IPS DF 4.7 (cell line): ENCODE data around the gene CDH13.

Experiments
- DNase-seq: peaks from one replicate; pipeline ENCODE4 v3.0.0-alpha.2; 2013; ENCODE audit warnings: low spot score; ENCODE audit errors: extremely low read depth

Gene CDH13

DNA sequence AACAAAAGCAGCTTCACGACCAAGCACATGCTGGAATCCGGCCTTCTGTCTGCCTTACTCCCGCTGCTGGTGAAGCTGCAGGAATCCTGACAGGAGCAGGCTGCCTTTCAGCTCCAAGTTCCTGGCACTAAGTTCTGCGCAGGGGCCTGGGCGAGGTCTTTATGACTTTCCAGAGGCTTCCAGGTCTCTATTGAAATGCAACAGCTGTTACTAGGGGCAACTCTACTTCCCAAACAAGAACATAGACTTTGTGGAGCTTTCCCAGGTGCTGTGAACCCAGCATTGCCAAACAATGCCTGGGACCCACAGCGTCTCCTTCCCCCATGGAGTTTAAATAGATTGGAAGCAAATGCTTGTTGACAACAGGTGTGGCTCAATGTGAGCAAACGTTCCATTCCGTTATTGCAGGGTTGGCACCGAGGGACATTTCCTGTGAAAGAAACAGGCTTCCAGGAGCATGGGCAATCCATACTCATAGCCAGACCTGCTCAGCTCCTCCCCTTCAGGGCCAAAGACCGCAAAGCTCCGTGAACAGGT, 156.0 kb downstream of the CDH13 start:
- DNase-seq: no peak

DNA sequence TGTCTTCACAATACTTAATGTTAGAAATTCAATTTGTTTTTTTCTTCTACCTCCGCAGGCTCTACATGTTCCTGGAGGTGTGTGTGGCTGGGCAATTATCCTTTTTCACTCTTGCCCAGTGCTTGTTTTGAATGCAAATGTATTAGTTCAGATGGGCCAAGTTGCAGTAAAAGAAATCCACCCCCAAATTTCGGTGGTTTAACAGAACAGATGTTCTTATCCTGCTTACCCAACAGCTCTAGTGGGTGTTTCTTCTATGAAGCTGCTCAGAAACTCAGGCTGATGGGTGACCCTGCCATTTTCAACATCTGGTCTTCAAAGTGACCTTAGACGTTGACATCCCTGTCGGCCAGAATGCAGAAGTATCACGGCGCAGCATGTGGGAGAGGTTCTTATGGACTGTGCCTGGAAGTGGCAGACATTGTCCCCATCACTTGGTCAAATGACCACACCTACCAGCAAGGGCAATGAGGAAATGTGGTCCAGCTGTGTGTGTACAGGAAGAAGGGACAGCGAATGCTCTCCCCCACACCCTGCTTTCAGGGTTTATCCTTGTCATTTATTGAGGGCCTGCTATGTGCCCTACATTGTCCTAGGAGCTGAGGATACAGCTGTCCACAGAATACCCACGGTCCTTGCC, 157.3 kb downstream of the CDH13 start:
- DNase-seq: no peak

GRCh38 chr16:82784573-82784968, 157.8 kb downstream of the CDH13 start:
- DNase-seq: no peak

DNA sequence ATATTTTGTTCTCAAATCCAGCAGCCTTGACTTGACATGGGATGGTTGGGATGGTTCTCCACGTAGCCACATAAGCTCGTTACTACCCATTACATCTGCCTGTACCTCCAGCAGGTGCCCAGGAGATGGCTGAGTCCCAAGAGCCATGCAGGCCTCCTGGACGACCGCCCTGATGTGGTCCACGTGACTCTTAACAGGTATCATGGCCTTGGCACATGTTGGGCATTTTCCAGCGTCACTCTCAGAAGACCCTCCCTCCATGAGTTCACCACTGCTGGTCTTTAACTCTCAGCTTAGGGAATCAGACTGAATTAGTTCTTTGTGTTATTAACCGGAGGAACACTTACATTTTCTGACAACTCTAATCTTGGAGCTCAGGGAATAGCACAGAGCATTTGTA, 161.5 kb downstream of the CDH13 start:
- DNase-seq: no peak

DNA sequence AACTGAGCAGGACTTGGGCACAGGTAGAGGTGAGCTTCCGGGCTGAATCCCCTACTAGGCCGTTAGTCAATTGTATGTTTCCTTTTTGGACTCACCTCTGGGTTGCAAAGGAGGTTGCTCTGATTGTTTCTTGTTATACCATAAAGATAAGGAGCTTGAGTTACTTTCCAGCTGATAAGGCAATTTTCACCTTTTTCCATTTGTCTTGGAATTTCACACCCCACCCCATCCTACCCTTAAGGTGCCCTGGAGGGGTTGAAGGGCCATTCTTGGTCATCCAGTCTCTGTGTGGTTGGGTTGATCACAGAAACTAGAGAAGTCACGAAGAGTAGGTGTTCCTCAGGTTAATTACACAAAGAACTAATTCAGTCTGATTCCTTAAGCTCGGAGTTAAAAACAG, 162.2 kb downstream of the CDH13 start:
- no peak for DNase-seq

- DNase-seq: no peak
Measured at GRCh38 chr16:82792693-82793092, 165.9 kb downstream of the CDH13 start.

DNA sequence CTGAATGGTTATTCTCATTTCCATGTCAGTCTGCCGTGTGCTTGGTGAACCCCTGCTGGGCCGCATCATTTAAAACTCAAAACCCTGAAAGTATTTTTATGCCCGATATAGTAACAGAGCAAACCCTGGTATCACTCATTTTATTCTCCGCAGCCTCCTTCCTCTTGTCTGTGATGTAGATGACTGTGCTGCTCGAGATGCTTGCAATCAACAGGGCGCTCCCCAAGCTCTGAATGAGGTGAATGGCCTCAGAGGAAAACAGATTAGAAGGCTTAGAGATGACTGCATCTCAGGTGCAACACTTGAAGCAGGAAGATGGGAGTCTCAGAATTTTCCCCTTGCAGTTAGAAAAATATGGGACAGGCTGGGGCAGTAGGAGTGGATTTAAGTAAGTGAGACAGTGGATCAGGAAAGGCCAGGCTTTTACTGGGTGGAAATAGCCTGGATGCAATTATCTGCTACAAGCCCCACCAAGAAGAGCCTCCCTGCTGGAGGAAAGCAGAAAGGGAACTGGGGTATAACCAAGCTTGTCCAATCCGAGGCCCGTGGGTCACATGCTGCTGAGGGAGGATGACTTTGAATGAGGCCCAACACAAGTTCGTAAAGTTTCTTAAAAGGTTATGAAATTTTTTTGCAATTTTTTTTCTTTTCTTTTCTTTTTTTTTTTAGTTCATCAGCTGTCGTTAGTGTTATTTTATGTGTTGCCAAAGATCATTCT, 166.9 kb downstream of the CDH13 start:
- no peak for DNase-seq

GRCh38 chr16:82796047-82796446, 169.3 kb downstream of the CDH13 start:
- DNase-seq: no peak

DNA sequence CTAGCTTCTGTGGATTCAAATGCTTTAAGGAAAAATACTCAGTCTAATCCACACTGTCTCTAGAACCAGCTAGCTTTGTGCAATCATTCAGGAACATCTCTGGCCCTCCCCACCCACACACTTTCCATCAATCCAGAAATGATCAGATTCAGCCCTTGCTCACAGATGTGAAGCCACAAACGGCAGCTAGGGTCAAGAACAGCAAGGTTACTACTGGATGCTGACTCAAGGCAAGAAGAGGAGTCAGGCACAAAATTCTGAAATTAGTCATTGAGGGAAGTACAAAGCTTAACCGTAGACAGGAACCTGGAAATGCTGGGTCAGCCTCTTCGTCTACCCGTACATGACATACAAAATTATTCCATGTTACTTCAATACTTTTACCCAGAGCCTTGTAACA, 174.6 kb downstream of the CDH13 start:
- DNase-seq: no peak

DNA sequence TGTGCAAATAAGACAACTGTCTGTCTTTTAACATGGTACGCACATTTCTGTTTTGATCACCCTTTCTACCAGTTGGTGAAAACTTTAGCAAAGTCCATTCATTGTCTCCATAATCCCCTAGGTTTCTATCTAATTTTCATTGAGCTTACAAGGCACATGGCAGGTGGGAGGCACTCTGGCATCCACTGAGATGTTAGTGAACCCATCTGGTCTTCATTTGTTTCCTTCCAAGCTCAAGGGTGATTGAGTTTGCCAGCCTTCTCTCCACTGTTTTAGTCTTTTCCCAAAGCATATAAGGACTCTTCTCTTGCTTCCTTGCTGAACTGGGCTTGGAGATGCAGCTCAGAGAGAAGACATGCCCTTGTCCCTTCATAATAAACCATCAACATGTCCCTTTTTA, 179.1 kb downstream of the CDH13 start:
- DNase-seq: no peak

DNA sequence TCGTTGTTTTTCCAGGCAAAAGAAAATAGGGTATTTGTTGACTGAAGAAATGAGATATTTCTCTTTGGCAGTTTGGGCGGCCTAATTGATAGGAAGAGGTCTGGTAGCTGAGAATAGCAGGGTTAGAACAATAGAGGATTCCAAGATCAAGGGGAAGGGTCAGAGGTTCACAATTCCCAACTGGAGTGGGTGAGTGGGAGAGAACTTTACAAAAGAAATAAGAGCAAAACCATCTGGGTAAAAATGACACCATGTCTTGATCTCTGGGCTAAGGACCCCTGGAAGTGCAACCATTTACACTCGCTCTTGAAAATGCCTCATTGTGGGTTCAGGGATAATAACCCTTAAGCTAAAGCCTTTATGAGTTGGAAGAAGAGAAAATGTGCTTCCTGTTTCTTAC, 180.5 kb downstream of the CDH13 start:
- DNase-seq: no peak

- DNase-seq: no peak
Measured at GRCh38 chr16:82808036-82808435, 181.3 kb downstream of the CDH13 start.

- DNase-seq: no peak
Measured at GRCh38 chr16:82810077-82810476, 183.3 kb downstream of the CDH13 start.

DNA sequence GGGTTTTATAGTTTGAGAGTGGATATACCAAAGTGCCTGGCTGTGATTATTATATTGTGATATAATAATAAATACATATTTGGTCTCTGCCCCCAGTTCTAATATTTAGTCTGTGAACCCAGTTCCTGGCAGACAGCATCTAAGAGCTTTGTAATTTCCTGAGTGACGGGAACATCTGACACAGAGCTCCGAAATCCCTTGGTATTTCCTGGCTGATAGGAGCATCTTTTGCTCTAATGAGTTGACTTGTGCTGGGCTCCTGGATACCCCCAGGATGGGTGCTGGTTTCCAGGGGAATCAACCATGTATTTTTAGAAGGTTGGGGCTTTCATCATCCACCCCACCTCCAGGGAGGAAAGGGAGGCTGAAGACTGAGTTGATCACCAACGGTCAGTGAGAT, 187.3 kb downstream of the CDH13 start:
- DNase-seq: no peak

- no peak for DNase-seq
Measured at GRCh38 chr16:82819286-82819685, 192.5 kb downstream of the CDH13 start.

DNA sequence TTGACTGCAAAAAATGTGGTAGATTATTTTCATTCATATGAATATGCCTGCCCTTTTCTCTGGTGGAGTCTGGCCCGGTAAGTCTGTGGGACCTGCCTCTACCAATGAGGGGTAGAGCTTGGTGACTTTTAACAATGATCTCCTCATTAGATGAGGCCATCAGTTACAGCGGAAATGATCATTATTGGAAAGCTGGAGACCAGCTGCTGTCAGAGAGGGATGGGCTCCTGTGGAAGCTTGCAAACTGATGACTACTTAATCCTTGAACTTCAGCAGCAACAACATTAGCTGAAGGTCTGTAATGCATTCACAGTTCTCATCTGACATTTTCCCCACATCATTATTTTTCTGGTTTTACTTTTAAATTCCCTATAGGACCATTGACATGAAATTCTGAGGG, 194.1 kb downstream of the CDH13 start:
- DNase-seq: no peak

DNA sequence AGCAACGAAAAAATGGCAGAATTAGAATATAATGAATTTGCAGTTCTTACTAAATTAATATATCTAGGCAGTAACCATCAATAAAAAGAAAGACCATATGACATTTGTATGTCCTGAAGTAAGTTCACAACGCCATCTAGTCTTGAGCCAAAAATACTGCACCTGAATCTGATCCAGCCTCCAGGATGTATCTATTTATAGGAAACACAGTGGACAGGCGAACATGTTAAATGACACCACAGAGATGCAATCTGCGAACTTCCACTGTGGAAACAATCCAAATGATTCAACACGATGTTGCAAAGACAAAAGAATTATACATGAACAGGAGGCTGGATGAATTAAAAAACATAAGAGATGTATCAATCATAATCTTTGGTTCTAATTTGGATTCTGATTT, 197.6 kb downstream of the CDH13 start:
- no peak for DNase-seq

GRCh38 chr16:82829301-82829700, 202.5 kb downstream of the CDH13 start:
- no peak for DNase-seq

DNA sequence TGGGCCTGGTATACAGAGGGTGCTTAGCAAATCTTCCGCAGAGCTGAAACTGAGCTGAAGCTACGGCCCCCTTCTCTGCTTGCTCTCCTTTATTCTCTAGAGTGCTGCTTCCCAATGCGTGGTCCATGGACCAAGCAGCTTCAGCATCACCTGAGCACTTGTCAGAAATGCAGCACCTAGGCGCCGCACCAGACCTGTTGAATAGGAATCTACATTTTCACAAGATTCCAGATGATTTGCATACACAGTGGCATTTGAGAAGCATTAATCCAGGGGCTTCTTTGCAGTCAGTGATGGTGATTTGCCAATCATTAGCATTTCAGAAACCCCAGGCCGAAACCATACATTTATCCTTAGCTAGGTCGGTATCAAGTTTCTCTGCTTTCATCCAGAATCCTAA, 204.2 kb downstream of the CDH13 start:
- DNase-seq: no peak

DNA sequence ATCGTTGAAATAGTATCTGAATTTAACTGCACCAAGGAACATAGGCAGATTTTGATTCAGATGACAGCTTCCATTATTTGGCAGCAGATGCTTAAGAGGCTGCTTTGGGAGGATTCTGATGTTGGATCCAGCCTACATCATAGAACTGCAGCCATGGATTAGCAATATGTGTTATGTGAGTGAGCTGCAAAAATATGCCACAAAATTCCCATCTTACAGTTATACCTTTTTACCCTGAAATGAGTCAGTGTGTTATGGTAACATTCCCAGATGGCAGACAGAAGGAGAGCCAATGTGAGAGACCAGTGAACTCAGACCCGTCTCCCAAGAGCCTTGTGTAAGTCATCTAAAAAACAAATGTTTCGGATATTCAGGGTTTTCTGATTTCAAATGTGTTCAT, 206.1 kb downstream of the CDH13 start:
- DNase-seq: no peak

DNA sequence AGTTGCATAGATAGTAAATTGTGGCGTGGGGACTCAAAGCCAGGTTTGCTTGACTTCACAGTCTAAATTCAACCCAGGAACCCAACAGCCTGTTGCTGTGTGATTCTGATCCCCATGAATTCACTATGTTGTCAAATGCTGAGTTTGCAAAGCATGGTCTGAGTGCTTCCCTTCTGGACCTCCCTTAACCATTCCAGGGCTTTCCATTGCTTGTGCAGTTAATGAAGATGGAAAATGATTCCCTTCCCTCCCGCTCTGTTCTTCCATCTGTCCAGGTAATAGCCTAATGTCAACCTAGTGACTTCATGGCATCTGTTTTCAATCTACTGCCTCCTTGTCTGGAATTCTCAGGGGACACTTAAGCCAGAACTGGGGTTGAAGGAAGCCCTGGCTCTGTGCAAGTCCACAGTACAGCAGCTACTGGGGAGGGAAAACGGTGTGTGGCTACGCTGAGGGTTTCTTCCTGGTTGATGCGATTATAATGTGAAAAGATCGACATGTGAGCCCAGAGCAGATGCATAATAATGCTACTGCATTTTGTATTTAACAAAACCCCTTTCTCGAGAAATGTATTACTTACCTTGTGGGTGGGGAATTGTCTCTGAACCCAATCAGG, 206.7 kb downstream of the CDH13 start:
- no peak for DNase-seq

GRCh38 chr16:82834151-82834815, 207.5 kb downstream of the CDH13 start:
- DNase-seq: no peak
